ENCODE data around the gene HHIPL1.

GRCh38 chr14:99664937-99665273 is 20.0 kb downstream of the HHIPL1 start:
- TF ChIP-seq CTCF (IDR thresholded peaks at IDR 0.05; ENCODE audit: insufficient read depth, low read length, poor library complexity, severe bottlenecking) (no peak), EZH2phosphoT487 (conservative IDR thresholded peaks at IDR 0.05; ENCODE audit: low read length) (no peak)
